Gastrocnemius medialis (tissue), 4 donors: ENCODE data around the gene SCN2A. TPM values are rescaled to one million over a fixed set of nuclear protein-coding genes. Genes with fewer than 3 reads are reported as not detected.
A peak's percentile ranks its signal among the peaks of the same experiment; 100 is the strongest.

Experiments
- ATAC-seq, 2 donors: fragments of 150-250 bp; one replicate each; pipeline ENCODE4 v1.9.1; 2016
- DNase-seq, 2 donors: peaks; one replicate each; pipeline ENCODE4 v3.0.0-alpha.2; 2019
- H3K27ac ChIP-seq, 4 donors: fragments of 200-600 bp; sonication (generic); 1 replicate in 1 of 4; 2 replicates in 3 of 4; pipeline ENCODE4 v1.5.1; 2016 to 2018; ENCODE audit warnings: mild to moderate bottlenecking in 2 of 4, moderate library complexity in 1 of 4
- H3K27me3 ChIP-seq, 3 donors: fragments of 200-600 bp; sonication (generic) in 2 of 3; 1 replicate in 1 of 3; 2 replicates in 2 of 3; pipeline versions ENCODE4 v1.5.1 to v1.6.0; 2016 to 2019; ENCODE audit warnings: mild to moderate bottlenecking in 1 of 3, moderate library complexity in 1 of 3
- H3K36me3 ChIP-seq, 2 donors: fragments of 200-600 bp; sonication (generic) in 1 of 2; one replicate each; pipeline ENCODE4 v1.5.1; 2017 to 2018
- H3K4me1 ChIP-seq, 2 donors: fragments of 200-600 bp; sonication (generic) in 1 of 2; one replicate each; pipeline ENCODE4 v1.5.1; 2016 to 2017; ENCODE audit warnings: mild to moderate bottlenecking in 2 of 2
- H3K4me3 ChIP-seq, 4 donors: fragments of 200-600 bp; sonication (generic) in 3 of 4; 1 replicate in 1 of 4; 2 replicates in 3 of 4; pipeline ENCODE4 v1.5.1; 2016 to 2019; ENCODE audit warnings: mild to moderate bottlenecking in 2 of 4
- H3K9me3 ChIP-seq, 3 donors: fragments of 200-600 bp; sonication (generic) in 2 of 3; 1 replicate in 1 of 3; 2 replicates in 2 of 3; pipeline ENCODE4 v1.5.1; 2016 to 2019
- CTCF ChIP-seq, 5 experiments: fragments of 450-650 bp in 3 of 5; fragments of 200-600 bp in 2 of 5; sonication (generic) in 2 of 5; IDR thresholded peaks in 4 of 5; conservative IDR thresholded peaks in 1 of 5; 1 replicate in 4 of 5; 2 replicates in 1 of 5; pipeline ENCODE4 v1.5.1; 2016 to 2019; ENCODE audit warnings: antibody characterized with exemption in 5 of 5, mild to moderate bottlenecking in 3 of 5, moderate library complexity in 3 of 5
- POLR2A ChIP-seq, 2 donors: fragments of 450-650 bp; IDR thresholded peaks; one replicate each; pipeline ENCODE4 v1.6.1; 2017; ENCODE audit warnings: antibody characterized with exemption in 2 of 2, mild to moderate bottlenecking in 2 of 2, moderate library complexity in 2 of 2
- in situ Hi-C, 4 donors: fragments of 200-750 bp; cut with MboI; loops; one replicate each; pipeline versions ENCODE4 v1.15.0 to v1.8.0; 2017; ENCODE audit warnings: low sequenced_read_pairs in 4 of 4
- intact Hi-C: fragments of 100-400 bp; cut with DNase I; formaldehyde crosslinking; loops from one replicate; pipeline ENCODE4 v1.15.1; 2023; ENCODE audit warnings: low total_unique reads
- total RNA-seq, 4 donors: library from RNA; depleted of rRNA; stranded (reverse); fragments of >200 nt; gene quantifications; one replicate each; pipeline versions ENCODE4 v1.1.0 to v1.2.3, GENCODE V29; 2016

SCN2A gene
- total RNA-seq, result not detected

GRCh38 chr2:165239230-165239629 lies at the start of gene SCN2A:
Gene SCN2A, plus strand, starts transcription at chr2:165239414. Its CDS starts 56,410 bp downstream, at chr2:165295824.
- Histone ChIP-seq H3K27me3 (no peaks in the 10 kb centered on the region), H3K36me3 (no peaks in the 10 kb centered on the region), H3K4me3 (no peak within 1 kb of the TSS), H3K4me1 (no peaks in the 10 kb centered on the region), H3K9me3 (no peaks in the 10 kb centered on the region), H3K27ac (no peak within 1 kb of the TSS)
- TF ChIP-seq POLR2A (IDR thresholded peaks at IDR 0.05) (no peak), CTCF (IDR thresholded peaks at IDR 0.05 in 4 of 5, conservative IDR thresholded peaks at IDR 0.05 in 1 of 5) (peak; percentile 42 to 67 (median 52))
- in situ Hi-C loops (loop anchor here in 2 of 4 donors (10.0 kb wide), 1 partner anchor 56 kb away; no protein-coding TSS in a partner anchor), intact Hi-C loops (loop anchor here (1.0 kb wide), 1 partner anchor 54 kb away; no protein-coding TSS in a partner anchor)
- DNase-seq (no peak), ATAC-seq (peak; percentile 56 to 62)

DNA sequence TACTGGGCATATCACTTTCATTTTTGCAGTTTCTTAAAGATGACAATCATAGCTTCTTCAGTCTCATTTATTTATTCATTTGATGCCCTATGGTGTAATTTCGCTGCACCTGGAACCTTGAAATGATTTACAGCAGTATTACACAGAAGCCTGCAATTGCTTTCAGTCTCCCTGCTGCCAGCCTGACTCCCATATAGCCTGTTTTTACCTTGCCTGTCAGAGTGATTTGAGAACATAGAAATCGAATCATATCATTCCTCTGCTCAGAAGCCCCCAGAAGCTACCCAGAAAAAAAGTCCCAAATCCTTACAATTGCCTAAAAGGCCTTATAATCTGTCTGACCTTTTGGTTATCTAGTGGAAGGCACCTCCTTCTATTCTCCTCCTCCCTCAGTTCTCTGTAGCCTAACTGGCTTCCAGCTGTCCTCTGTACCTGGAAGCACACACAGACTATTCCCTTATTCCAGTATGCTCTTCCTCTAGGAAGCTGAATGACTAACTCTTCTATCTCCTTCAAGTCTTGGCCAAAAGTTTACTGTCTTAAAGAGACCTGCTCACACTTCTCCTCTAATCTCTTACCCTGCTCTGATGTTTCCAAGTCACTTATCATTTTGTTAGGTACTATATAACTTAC lies 48.0 kb upstream of the SCN2A start:
- in situ Hi-C loops (no loop called here), intact Hi-C loops (no loop called here)
- ATAC-seq (no peak), DNase-seq (no peak)
- TF ChIP-seq CTCF (IDR thresholded peaks at IDR 0.05 in 4 of 5, conservative IDR thresholded peaks at IDR 0.05 in 1 of 5), result no peak
- TF ChIP-seq POLR2A (IDR thresholded peaks at IDR 0.05), result no peak
- Histone ChIP-seq H3K4me3 (no peak overlapping the region), H3K36me3 (no peaks in the 10 kb centered on the region), H3K27ac (no peak overlapping the region), H3K4me1 (no peaks in the 10 kb centered on the region), H3K9me3 (no peaks in the 10 kb centered on the region), H3K27me3 (no peaks in the 10 kb centered on the region)

DNA sequence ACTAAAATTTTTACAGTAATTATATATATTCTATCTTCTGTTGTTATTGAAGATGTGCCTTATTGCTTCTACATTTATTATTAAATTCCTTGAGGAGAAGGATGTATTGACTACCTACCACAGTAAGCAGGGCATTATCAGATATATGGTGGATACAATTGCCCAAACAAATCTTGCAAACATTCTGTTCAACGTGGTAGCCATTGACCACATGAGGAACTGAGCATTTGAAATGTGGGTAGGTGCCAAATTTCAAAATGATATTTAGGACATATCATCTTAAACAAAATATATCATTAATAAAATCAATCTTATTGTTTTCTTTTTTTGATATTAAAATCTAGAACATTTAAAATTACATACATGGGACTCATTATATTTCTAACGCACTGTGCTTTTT lies 46.5 kb upstream of the SCN2A start:
- intact Hi-C loops, result no loop called here
- in situ Hi-C loops, result no loop called here
- ATAC-seq, result no peak

GRCh38 chr2:165193178-165193777 lies 45.9 kb upstream of the SCN2A start:
- ATAC-seq (no peak), DNase-seq (no peak)
- Histone ChIP-seq H3K4me3 (no peak overlapping the region), H3K27ac (no peak overlapping the region), H3K9me3 (no peaks in the 10 kb centered on the region), H3K4me1 (no peaks in the 10 kb centered on the region), H3K27me3 (no peaks in the 10 kb centered on the region), H3K36me3 (no peaks in the 10 kb centered on the region)
- TF ChIP-seq POLR2A (IDR thresholded peaks at IDR 0.05) (no peak), CTCF (IDR thresholded peaks at IDR 0.05 in 4 of 5, conservative IDR thresholded peaks at IDR 0.05 in 1 of 5) (no peak)
- intact Hi-C loops, result no loop called here
- in situ Hi-C loops, result no loop called here

More for the DNA sequence above, 46.5 kb upstream of the SCN2A start:
- no peak for DNase-seq
- TF ChIP-seq CTCF (IDR thresholded peaks at IDR 0.05 in 4 of 5, conservative IDR thresholded peaks at IDR 0.05 in 1 of 5) (no peak), POLR2A (IDR thresholded peaks at IDR 0.05) (no peak)
- Histone ChIP-seq H3K27me3 (no peaks in the 10 kb centered on the region), H3K4me1 (no peaks in the 10 kb centered on the region), H3K4me3 (no peak overlapping the region), H3K9me3 (no peaks in the 10 kb centered on the region), H3K36me3 (no peaks in the 10 kb centered on the region), H3K27ac (no peak overlapping the region)
